Right renal pelvis (tissue), 4 donors: ENCODE data around the gene HOXA7. TPM values are rescaled to one million over a fixed set of nuclear protein-coding genes. Genes with fewer than 3 reads are reported as not detected.

Source experiments
- DNase-seq, 4 donors: peaks; one replicate each; pipeline ENCODE4 v3.0.0-alpha.2; 2013; ENCODE audit warnings: low read depth in 4 of 4, low spot score in 3 of 4, missing footprints in 1 of 4
- polyA plus RNA-seq, 4 donors: library from polyadenylated mRNA; unstranded; fragments of 120-200 nt; gene quantifications; one replicate each; pipeline ENCODE4 v1.2.1, GENCODE V29; 2013; ENCODE audit not compliant: insufficient read length in 4 of 4

Gene HOXA7
- 10 to 100 TPM; 28.8 to 32.1 (median 31.2) TPM for polyA plus RNA-seq

GRCh38 chr7:27156508-27156898 is at the start of gene HOXA7:
Gene HOXA7, minus strand, starts transcription at chr7:27156675. Its CDS starts 130 bp downstream, at chr7:27156545.
- peak; percentile 85 to 91 (median 90) for DNase-seq

GRCh38 chr7:27205325-27206280 is 49.1 kb upstream of the HOXA7 start:
- DNase-seq, result no peak

GRCh38 chr7:27204851-27205322 is 48.4 kb upstream of the HOXA7 start:
- no peak for DNase-seq

- DNase-seq, result no peak
Measured at GRCh38 chr7:27203964-27204594, 47.6 kb upstream of the HOXA7 start.

DNA sequence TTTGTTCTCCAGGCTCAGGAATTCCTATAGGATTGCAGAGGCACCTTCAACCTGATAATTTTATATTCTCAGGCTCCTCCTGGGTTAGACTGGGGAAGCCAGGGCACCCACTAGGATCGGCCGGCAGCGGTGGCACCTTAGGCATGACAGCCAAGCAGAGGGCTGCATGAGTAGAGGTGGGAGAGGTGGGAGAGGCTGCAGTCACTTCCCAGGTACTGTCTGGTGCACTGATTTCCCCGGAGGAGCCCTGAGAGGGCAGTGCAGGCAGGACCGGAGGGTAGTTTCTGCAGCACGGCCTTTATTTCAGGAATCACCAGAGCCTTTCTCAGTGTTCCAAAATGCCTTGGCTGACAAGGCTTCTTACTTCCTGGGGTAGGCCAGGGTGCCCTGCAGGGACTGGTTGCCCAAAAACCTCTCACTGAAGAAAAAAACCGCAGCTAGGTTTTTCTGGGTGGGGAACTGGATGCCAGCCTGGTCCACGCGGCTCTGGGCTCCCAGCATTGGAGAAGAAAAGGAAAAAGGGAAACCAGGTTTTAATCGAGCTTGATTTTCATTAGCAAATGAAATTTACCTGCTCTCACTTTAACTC is 47.0 kb upstream of the HOXA7 start:
- DNase-seq, result no peak

DNA sequence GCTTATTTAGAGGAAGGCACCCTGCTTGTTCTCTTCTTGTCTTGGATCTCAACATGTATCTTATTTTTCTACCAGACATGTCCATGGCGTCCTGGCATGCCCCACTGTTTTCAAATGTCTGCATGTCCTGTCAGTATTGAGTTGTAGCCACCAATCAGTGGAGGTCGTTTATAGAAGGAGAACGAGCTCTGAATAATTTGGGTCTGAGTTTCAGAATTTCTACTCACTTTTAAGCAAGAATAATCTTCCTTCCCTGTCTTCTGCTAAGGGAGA is 46.3 kb upstream of the HOXA7 start:
- no peak for DNase-seq

GRCh38 chr7:27202018-27202861 is 45.8 kb upstream of the HOXA7 start:
- DNase-seq, result no peak

DNA sequence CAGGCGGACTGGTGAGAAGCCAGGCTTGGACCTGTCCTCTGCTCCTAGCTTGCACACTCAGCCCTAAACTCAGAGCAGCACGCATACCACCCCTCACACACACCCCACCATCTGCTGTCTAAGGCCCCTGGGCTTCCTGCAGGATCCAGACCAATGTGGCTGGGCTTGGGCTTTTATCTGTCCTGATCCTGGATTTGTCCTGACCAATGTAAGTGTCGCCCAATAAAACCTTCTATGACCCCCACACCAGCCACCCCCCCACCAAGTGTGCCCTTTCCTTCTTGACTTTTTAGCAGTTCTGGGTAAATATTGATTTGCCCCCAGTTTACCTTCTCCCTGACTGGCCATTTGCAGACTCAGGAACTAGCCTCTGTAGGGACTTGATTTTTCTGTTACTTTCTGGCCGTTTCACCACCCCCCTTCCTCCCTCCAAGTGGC is 45.1 kb upstream of the HOXA7 start:
- no peak for DNase-seq

DNA sequence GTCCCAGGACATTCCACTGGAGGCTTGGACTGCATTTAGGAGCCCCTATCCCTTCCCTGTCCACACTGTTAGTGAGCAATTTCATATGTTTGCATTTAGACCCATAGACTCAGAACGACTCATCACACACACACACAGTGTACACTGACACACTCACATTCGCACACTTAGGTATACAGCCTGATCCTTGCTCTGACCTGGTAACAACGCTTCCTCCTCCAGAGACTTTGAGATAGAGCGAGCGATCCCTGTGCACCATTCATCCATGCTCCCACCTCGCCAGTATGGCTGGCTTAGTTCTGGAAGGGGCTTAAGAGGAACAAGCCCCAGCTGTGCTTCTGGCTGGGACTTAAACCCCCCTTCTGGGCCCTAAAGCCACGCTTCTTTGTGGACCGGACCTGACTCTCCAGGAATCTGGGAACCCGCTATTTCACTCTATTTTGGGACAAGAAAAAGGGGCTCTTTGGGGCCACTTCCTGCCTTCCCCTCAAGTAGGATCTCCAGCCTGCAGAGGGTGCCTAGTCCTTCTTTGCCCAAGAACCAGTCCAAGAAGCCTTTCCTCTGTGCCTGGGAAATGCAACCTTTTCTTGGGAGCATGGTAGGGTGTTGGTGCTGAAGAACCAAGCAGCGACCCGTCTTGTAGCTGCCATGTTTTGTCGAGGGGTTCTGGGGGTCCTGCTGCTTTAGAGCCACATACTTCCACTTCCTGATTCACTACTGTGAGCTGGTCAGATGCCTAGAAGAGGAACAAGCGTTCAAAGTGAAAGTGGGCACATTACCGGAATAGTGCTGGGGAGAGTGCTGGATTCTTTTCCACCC is 44.5 kb upstream of the HOXA7 start:
- no peak for DNase-seq

- no peak for DNase-seq
Measured at GRCh38 chr7:27199849-27200760, 43.6 kb upstream of the HOXA7 start, which contains the start of gene HOXA13. Gene HOXA13, minus strand, starts transcription at chr7:27200091. Its CDS starts 14 bp downstream, at chr7:27200077.

DNA sequence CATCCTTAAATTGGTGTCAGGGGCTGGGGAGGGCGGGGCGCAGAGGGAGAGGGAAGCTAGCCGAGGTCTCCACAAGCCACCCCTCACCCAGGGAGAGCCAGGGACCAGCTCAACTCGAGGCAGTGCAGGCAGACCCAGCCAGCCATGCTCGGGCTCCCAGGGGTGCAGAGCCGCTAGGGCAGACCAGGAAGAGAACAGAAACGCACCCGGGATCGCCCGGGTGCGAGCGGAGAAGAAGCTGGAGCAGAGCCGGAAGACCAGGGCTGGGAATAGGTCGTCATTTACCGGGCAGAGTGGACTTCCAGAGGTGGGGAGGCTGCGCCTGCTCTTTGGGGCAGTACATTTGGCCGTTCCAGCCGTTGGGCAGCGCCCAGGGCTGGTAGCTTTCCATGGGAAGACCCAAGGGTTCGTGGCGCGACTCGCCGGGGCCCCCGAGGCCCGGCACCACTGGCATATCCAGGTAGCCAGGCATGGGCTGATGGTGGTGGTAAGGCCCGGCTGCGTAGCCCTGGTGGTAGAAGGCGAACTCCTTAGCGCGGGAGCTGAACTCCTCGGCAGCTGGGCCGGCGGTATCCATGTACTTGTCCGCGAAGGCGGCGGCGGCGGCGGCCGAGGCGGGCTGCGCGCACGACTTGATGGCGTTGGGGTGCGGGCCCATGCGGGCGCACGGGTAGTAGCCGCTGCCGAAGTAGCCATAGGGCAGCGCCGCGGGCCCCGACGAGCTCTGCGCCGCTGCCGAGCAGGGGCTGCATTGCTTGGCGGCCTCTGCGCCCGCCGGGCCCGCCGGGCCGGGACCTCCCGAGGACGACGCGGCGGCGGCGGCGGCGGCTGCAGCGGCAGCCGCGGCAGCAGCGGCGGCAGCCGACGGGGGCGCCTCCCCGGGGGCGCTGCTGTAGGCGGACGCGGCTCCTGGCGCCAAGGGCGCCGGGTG is 42.7 kb upstream of the HOXA7 start:
- DNase-seq, result no peak

DNA sequence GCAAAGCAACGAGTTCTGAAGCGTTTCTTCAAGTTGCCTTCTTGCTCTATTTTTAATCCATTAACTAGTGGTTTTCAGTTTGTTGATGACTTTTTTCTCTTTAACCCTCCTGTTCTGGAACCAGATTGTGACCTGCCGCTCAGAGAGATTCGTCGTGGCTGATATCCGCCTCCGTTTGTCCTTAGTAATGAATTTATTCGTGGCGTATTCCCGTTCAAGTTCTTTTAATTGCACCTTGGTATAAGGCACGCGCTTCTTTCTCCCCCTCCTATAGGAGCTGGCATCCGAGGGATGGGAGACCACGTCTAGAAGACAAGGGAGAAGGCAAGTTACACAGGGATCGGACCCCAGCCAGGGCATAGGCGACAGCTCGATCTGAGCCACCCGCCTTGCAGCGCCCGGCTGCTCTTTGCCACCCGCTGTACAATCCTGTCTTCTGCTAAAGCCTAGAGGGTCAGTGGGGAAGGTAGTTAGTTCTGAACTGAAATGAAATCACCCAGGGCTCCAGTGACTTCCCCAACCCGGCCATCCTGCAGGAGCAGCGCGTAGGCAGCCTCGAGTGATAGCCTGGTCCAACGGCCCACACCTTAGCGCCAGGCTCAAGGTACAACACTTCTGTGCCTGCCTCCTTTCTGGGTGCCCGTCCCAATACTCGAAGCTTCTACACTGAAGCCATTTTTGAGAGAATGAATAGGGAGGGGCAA is 41.8 kb upstream of the HOXA7 start:
- peak in 1 of 4 donors; percentile 34 for DNase-seq

GRCh38 chr7:27197137-27198042 is 40.9 kb upstream of the HOXA7 start:
- peak in 1 of 4 donors; percentile 43 for DNase-seq

- peak in 1 of 4 donors; percentile 79 for DNase-seq
Measured at GRCh38 chr7:27196287-27196767, 39.9 kb upstream of the HOXA7 start.

DNA sequence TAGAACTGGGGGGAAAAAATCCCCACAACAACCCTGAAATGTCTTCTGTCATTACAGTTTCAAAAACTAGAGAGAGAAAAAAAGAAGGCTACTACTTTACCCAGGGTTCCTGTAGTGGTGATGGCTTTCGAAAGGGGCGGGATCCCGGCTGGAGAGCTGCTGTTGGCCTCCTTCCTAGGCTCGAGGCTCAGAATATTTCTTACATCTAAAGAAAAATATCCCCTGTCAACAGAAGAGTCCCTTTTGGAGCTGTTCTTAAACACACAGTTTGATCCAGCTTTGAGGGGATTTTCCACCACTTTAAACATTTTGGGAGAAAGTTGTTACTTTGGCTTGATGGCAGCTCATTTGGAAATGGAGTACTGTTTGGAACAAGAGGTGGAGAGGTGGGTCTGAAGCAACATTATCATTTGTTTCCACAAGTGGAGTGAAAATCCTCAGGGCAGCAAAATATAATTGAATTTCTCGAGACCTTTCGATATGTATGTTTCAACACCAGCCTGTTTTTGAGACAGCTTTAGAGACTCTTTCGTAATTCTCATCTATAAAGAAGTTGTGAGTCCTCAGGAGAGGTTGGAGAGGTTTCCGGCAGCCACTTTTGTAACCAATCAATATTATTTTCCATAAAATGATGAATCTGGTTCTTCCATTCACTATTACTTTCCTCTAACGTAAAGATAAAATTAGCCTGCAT is 38.4 kb upstream of the HOXA7 start:
- DNase-seq, result no peak
